GM18873 (cell line): ENCODE measurements around the gene SELENOP.
"Not testable (repeated sequence)": the region's sequence is repeated elsewhere in the genome, so short reads cannot be mapped to it uniquely, and the experiment has no call there.

Experiments
- ATAC-seq: cut with Tn5 transposase; IDR thresholded peaks from one replicate; pipeline ENCODE4 v1.9.1; 2021; ENCODE audit warnings: mild to moderate bottlenecking, moderate library complexity, moderate number of reproducible peaks; ENCODE audit not compliant: unreplicated experiment, low FRiP score

SELENOP gene

DNA sequence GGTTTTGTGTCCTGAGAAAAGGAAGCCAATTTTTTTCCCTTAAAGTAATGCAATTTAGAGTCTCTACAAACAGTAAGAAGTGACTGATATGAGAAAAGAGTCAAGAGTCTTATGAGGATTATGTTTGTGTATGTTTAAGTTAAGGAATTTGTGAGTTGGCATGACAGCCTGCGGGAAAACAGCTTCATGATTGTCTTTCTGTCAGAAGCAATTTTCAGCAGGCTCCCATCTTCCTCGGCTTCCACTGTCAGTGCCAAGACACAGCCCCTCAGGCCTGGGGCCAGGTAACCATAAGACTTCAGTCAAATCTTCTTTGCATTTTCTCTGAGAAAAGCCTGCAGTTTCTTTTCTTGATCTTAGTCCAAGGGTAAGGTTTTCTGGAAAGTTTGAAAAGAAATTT is 17.0 kb upstream of the SELENOP start:
- no peak for ATAC-seq

DNA sequence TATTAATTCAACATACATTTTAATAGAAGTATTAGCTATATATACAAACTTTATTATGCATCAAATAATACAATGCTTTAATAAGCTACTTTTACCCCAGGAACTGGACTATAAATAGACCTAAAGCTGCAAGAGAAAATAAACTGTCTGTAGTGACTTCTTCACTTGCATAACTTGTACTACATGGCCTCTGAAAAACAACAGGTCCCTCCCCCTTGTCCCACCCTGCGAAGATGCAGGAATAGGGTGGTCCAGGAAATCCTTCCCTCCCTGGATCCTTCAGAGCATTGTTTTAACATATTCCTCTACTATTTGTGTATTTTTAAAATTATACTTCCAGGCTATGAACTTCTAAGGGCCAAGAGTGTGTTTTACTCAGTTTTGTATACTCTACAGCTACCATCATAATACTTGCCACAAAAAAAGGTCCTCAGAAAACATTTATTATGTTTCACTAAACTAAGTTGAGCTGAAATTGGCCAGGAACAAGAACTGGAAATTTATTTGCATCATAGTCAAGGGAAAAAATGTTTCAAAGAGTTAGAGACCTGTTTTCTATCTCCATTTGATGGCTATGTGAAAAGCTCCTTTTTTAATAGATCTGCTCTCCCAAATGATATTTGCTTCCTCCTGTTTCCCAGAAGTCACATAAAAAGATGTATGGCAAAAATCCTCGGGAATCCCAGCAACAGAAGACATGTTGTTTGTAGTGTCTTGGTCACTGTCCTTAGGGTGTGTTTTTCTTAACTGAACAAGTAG is 15.2 kb upstream of the SELENOP start:
- ATAC-seq = no peak

DNA sequence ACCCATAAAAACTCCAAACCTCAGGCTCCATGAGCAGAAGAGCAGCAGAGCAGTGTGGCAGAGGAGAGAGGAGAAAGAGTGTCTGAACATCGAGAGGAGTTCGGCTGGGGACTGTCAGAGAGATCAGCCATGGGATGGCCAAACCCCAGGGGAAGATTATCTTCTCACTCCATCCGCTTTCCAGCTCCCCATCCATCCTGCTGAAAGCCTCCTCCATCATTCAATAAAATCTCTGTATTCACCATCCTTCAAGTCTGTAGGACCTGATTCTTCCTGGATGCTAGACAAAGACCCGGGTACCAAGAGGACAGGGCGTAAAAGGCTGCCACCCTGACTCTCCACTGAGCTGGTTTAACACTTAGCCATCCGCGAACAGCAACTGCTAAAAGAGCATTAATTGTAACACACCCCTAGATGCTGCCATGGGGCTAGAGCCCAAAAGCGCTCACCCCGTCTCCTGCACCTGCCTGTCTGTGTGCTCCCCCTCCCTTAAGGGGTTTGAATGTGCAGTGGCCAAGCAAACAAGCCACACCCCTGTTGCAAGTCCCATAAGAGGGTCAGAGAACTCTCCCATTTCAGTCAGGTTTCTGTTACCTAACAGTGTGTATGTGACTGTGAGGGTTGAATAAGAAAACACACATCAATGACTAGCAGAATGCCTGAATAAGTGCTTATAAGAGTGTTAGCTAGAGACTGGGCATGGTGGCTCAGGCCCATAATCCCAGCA is 13.9 kb upstream of the SELENOP start:
- ATAC-seq = no peak

DNA sequence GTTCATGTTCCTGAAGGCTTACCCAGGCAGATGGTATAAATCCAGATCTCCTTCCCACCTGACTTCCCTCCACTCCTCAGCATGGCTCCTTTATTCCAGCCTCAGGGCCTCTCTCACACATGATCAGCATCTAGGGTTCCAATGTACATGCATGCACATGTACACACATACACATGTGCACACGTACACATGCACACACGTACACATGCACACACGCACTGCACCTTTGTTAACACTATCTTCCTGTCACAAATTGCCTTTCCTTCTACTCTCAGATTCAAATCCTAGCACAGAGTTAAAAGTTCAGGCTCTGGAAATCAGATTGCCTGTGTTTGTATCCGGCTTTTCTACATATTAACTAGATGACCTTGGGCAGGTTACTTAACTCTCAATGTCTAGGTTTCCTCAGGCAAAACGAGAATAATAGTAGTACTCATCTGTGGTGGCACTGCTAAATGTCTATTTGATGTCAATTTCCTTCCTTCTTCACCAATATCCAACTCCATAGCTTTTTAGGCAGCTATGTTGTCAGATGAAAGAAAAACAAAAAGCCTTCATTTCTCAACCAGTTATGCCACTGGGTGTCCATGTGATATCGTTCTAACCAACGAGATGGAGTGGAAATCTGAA is 12.8 kb upstream of the SELENOP start:
- ATAC-seq = no peak

DNA sequence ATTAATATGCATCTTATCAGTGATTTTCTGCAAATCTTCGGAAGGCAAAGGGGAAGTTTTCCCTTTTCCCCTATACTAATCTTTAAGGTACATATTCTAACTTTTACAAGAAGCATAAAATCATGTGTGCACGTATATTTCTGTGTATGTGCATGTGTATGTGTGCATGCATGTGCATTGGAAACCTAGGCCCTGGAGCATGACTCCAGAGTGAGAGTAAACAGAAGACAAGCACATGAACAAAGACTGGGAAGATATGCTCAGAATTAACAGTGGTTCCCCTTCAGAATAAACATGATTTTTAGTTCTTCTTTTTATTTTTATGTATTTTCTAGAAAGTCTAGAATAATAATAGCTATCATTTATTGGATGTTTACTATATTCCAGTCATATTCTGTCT is 10.9 kb upstream of the SELENOP start:
- ATAC-seq = no peak

DNA sequence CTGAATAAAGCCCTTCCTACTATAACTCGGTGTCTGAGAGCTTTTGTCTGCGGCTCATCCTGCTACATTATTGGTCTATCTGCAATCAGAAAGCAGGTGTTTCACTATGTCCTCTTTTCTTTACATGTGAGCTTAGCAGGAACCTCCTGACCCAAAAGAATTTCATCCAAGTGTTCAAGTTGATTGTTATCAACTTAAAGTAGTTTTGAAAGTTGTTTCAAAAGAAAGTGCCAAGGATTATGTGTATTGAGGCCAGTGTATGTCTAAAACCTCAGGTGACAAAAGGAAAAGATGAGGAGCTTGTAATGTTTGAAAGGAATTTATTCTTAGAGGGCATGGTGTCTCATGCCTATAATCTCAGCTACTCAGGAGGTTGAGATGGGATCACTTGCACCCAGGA is 8.1 kb upstream of the SELENOP start:
- ATAC-seq = no peak

DNA sequence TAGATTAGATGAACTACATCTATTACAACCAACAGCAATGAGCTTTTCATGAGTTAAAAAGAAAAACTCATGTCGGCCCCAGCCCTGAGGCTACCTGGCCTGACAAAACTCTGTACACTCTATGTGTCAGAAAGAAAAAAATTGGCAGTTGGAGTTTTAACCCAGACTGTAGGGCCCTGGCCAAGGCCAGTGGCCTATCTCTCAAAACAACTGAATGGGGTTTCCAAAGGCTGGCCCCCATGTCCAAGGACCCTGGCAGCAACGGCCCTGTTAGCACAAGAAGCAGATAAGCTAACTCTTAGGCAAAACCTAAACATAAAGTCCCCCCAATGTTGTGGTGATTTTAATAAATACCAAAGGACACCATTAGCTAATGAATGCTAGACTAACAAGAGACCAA is 4.9 kb upstream of the SELENOP start:
- ATAC-seq = not testable (repeated sequence)

DNA sequence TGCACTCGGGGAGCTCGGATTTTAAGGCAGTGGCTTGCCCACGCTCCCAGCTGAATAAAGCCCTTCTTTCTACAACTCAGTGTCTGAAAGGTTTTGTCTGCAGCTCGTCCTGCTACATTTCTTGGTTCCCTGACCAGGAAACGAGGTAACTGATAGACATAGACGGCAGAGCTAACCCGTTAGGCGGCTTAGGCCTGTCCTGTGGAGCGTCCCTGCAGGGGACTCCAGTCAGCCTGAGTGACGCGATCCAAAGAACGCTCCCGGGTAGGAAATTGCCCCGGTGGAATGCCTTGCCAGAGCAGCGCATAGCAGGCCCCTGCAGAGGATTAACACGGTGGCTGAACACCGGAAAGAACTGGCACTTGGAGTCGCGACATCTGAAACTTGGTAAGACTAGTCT is 1.8 kb upstream of the SELENOP start:
- ATAC-seq = no peak

DNA sequence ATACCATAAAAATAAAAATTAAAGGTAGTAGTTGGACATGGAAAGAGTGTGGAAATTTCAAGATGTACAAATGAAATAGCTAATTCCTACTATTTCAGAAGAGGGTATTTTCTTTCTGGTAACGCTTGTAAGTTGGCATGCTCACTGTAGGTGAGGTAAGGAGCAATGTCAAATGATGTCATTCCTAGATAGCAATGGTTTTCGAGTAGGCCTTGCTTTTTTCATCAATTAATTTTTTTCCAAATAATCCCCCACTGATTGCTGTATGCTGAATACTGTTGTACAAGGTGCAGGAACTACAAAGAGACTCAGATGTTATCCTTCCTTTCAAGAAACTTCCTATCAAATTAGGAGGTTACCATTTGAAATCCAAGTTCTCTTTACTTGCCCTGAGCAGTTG is 928 bp upstream of the SELENOP start:
- no peak for ATAC-seq

DNA sequence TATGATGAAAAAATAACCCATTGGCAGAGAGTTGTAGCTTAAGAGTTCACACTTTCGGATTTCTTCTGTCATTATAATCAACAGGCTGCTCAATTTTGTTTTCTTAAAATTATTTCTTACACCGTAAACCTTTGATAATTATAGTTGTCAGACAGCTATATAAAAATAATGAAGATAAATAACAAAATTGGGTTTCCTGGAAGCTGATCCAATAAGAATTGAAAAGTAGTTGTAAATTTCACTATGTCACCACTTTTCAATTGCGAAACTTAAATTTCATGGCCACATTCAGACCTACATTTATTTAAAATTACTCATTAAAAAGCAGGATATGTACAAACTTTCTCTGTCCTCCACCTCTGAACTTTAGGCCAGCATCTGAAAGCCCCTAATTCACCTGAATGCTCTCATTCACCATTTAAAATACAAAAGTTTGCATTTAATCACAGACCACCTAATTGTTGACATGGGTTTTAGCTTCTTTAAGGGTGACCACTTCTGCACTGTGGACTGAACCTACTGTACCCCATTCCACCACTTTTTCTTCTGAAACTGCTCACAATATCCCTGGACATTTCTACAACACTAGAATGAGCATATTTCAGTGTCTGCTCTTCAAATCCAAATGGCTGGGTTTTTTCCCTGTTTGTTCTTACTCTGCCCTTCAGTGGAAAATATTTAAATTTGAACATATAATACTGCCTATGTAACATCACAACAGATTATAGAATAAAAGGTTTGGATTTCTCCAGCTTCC is 680 bp downstream of the SELENOP start:
- ATAC-seq = no peak

DNA sequence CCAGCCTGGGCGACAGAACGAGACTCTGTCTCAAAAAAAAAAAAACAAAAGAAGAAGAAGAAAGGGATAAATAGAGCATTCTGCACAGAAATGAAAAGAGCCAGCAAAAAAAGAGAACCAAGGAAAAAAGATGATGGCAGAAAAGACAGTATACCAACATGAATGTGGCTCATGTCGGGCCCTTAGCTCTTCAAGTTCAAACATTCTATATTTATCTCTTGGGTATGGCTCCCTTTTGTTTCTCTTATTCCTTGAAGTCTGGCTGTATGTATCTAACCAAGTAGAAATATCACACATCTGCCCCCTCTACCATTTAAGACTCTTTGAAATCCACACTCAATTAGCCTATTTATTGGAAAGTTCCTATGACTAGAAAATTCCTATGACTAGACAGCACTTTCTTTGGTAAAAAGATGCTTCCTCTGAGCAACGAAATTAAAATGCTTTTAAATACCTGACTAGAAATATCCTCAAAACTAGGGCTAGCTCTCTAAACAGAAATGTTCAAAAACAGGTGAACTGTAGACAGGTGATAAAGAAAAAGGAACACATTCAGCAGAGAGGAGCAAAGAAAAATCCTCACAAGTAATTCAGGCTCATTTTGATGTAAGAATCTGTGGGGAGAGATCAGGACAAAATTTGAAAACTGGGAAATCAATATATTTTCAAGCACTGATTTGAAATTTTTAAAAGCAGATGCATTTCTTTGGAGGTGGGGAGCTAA is 2.6 kb downstream of the SELENOP start:
- ATAC-seq = no peak

DNA sequence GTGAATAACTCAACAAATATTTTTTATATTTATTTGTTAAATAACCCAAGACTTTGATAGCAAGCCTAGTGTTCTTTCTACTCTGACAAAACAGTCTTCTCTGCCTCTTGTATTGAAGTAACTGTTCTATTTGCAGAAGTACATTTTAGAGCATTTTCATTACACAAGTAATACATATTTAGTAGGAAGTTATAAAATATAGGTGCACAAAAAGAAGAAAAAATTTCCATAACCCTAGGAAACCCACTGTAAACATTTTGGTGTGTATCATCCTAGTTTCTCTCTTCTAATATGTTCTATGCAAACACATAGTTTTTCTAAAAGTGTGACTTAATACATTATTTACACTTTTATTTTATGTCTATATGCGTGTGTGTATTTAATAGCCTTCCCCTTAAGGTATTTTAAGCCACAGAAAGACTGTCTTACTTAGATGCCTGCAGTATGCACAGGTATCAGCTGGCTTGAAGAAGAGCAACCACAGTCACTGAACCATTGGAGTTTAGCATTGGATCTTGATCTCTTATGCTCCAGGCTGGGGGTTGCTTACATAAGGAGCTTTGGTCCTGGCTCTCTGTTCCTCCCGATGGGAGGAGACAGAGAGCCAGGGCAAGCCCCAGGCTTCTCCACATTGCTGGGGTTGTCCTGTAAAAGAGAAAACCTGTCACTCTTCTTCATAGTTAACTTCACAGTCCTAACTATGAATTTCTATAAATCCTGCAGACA is 3.8 kb downstream of the SELENOP start:
- no peak for ATAC-seq

DNA sequence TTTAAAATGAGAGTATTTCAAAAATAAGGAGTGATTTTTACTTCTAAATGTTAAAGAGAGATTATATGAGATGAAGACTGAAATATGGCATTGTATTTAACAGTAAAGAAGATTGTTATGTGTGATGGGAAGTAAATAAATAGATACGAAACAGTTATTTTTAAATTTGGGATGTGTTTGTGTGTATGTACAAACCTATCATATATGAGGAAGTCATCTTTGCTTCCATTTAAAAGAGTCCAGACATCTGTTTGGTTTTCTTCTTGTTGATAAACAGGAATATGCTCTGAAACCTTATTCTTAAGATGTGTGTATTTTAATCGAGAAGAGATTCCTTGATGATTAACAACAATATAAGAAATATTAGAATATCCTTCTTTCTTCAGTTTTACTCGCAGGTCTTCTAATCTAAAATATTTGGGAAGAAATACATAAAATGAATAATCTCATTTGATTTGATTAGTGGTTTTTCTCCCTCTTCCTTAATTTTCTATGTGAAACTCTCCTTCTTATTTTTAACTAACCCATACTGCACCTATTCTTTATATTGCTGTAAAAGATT is 4.9 kb downstream of the SELENOP start:
- ATAC-seq = no peak

DNA sequence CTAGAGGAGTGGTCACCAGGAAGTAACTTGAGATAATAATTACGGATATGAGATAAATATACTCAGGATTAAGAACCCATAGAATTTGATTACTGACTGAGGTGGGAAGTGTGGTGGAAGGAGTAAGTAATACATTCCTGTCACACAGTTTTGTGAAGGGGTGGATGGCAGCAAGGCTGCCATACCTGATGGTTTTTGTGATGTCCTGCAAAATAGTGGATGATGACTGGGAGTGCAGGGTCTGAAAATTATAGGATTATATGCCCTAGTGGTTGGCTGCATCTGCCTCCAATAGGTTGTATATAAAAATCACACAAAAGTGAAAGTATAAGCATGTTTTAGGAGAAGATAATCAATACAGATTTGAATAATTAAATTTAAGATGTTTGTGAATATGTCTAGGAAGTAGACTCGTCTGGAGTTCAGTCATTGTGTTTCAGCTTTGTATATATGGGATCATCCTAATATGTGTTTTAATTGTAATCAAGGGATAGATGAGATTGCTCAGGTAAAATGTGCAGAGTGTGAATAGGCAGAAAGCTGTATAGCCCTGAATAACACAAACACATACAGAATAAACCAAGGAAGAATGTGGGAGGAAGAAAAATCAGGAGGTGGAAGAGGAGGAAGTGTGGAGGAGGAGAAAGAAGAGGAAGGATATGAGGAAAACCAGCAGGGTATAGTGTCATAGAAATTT is 5.5 kb downstream of the SELENOP start:
- no peak for ATAC-seq

DNA sequence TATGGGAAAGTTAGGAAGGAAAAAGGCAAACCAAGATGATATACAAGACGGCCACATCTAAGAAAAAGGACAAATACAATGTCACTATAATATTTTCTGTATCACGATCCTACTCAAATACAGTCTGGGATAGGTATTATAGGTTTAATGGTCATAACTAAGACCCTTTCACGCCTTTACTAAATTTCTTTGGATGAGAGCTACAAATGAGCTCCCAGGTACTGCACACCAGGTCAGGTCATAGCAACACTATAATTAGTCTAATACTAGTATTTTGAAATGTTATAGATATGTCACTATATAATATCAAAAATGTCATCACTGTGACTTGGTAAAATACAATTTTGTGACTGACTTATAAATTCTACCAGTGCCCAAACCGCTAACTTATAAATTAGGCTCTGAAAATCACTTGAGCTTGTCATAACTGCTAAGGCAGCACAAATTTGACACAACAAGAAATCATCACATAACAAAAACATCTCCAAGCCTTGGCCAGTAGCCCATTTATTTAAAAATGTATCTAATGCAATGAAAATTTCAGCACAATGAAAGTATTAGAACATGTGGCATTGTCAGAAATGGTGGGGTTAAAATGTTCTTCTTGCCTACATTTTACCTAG is 6.9 kb downstream of the SELENOP start:
- no peak for ATAC-seq

DNA sequence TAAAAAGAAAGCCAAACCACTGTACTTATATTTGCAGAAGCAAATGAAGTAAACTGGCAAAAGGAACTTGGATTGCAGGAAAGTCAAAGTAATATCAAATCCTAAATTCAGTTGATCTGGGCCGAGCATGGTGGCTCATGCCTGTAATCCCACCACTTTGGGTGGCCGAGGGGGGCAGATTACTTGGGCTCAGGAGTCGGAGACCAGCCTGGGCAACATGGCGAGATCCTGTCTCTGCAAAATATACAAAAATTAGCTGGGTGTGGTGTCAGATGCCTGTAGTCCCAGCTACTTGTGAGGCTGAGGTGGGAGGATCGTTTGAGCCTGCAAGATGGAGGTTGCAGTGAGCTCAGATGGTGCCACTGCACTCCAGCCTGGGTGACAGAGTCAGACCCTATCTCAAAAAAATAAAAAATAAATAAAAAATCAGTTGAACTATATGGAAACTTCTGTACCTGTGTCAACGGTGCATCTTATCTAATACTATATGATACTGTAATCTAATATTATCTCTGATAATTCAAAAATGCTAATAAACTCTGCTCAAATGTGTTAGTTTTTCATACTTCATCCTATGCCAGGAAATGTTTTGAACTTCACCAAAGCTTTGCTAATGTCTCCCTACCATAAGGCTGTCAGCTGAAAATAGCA is 10.1 kb downstream of the SELENOP start:
- ATAC-seq = no peak

DNA sequence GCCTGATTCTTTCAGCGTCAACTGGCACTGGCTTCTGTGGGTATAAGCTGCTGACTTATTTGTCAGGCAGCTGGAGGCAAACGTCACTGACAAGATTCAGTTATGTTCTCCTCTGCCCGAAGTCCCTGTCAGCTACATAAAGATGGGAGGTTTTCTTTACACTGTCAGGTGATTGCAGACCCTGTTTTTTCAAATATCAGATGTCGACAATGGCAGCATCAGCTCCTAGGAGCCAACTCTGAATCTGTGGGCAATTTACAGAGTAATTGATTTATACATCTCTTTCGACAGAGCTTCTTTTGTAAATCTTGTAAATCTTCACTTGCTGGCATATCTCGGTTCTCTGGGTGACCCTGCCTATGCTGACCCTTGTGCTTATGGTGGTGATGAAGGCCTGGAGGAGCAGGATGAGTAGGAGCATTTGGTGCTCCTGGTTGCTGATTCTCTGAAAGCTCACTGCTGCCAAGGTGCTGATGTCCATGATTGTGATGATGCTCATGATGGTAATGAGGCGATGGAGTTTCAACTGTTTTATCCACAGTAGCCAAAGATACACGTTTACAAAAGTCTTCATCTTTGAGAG is 10.9 kb downstream of the SELENOP start:
- no peak for ATAC-seq
